Vagina (tissue), 2 donors: Measurements from ENCODE around the gene NRXN2. TPM values are rescaled to one million over a fixed set of nuclear protein-coding genes. Genes with fewer than 3 reads are reported as not detected.

Source experiments
- DNase-seq, 2 donors: peaks; one replicate each; pipeline ENCODE4 v3.0.0-alpha.2; 2017; ENCODE audit errors: extremely low spot score in 2 of 2
- H3K27ac ChIP-seq: fragments of 200-600 bp; sonication (generic); one replicate; pipeline ENCODE4 v1.5.1; 2019
- H3K27me3 ChIP-seq: fragments of 200-600 bp; sonication (generic); one replicate; pipeline ENCODE4 v1.5.1; 2019
- H3K36me3 ChIP-seq, 2 donors: fragments of 200-600 bp; sonication (generic); one replicate each; pipeline ENCODE4 v1.5.1; 2017 to 2019
- H3K4me1 ChIP-seq: fragments of 200-600 bp; sonication (generic); one replicate; pipeline ENCODE4 v1.5.1; 2019
- H3K4me3 ChIP-seq, 2 donors: fragments of 200-600 bp; sonication (generic); 1 replicate in 1 of 2; 2 replicates in 1 of 2; pipeline ENCODE4 v1.5.1; 2016 to 2019
- H3K9me3 ChIP-seq: fragments of 200-600 bp; sonication (generic); one replicate; pipeline ENCODE4 v1.5.1; 2019
- CTCF ChIP-seq, 3 experiments: fragments of 450-650 bp in 2 of 3; fragments of 200-600 bp in 1 of 3; sonication (generic) in 1 of 3; IDR thresholded peaks; one replicate each; pipeline ENCODE4 v1.5.1; 2017 to 2019; ENCODE audit warnings: antibody characterized with exemption in 3 of 3, mild to moderate bottlenecking in 2 of 3, moderate library complexity in 2 of 3
- POLR2A ChIP-seq, 2 donors: fragments of 450-650 bp; IDR thresholded peaks; one replicate each; pipeline ENCODE4 v1.6.1; 2017; ENCODE audit warnings: antibody characterized with exemption in 2 of 2, mild to moderate bottlenecking in 2 of 2, moderate library complexity in 2 of 2
- POLR2AphosphoS5 ChIP-seq, 2 donors: sonication (generic); formaldehyde crosslinking; IDR thresholded peaks; one replicate each; pipeline ENCODE4 v1.9.0; 2017; ENCODE audit warnings: antibody characterized with exemption in 2 of 2, mild to moderate bottlenecking in 2 of 2, low read depth in 1 of 2; ENCODE audit not compliant: insufficient read depth in 1 of 2
- intact Hi-C: fragments of 100-400 bp; cut with DNase I; formaldehyde crosslinking; loops from one replicate; pipeline ENCODE4 v1.15.1; 2023
- total RNA-seq: library from RNA; depleted of rRNA; stranded (reverse); fragments of >200 nt; gene quantifications from one replicate; pipeline ENCODE4 v1.2.3, GENCODE V29; 2016

NRXN2 gene
- total RNA-seq, 1 donor from 2014 or later, result 16.9 TPM

GRCh38 chr11:64728757-64729365 lies 5.9 kb upstream of the NRXN2 start:
- H3K9me3 ChIP-seq, result no peaks in the 10 kb centered on the region
- no peak overlapping the region for H3K27ac ChIP-seq
- H3K27me3 ChIP-seq, result no peaks in the 10 kb centered on the region
- no peaks in the 10 kb centered on the region for H3K4me1 ChIP-seq
- intact Hi-C loops, result no loop called here
- TF ChIP-seq POLR2A (IDR thresholded peaks at IDR 0.05), result no peak
- TF ChIP-seq CTCF (IDR thresholded peaks at IDR 0.05), result no peak
- no peak for TF ChIP-seq POLR2AphosphoS5 (IDR thresholded peaks at IDR 0.05; ENCODE audit: insufficient read depth in 1 of 2, low read depth in 1 of 2)
- H3K36me3 ChIP-seq, result no peaks in the 10 kb centered on the region
- no peak for DNase-seq
- no peak overlapping the region for H3K4me3 ChIP-seq

- no peaks in the 10 kb centered on the region for H3K9me3 ChIP-seq
- DNase-seq, result no peak
- no peak overlapping the region for H3K4me3 ChIP-seq
- H3K27me3 ChIP-seq, result no peaks in the 10 kb centered on the region
- intact Hi-C loops, result no loop called here
- H3K4me1 ChIP-seq, result peaks cover 7% of the 10 kb centered on the region
- H3K36me3 ChIP-seq, result no peaks in the 10 kb centered on the region
- no peak for TF ChIP-seq POLR2AphosphoS5 (IDR thresholded peaks at IDR 0.05; ENCODE audit: insufficient read depth in 1 of 2, low read depth in 1 of 2)
- TF ChIP-seq CTCF (IDR thresholded peaks at IDR 0.05), result no peak
- TF ChIP-seq POLR2A (IDR thresholded peaks at IDR 0.05), result no peak
- H3K27ac ChIP-seq, result no peak overlapping the region
Observed at GRCh38 chr11:64726867-64727530, 4.0 kb upstream of the NRXN2 start.

- peaks cover 7% of the 10 kb centered on the region for H3K4me1 ChIP-seq
- H3K9me3 ChIP-seq, result no peaks in the 10 kb centered on the region
- TF ChIP-seq POLR2AphosphoS5 (IDR thresholded peaks at IDR 0.05; ENCODE audit: insufficient read depth in 1 of 2, low read depth in 1 of 2) (no peak), CTCF (IDR thresholded peaks at IDR 0.05) (no peak), POLR2A (IDR thresholded peaks at IDR 0.05) (no peak)
- H3K36me3 ChIP-seq, result no peaks in the 10 kb centered on the region
- no peaks in the 10 kb centered on the region for H3K27me3 ChIP-seq
- H3K27ac ChIP-seq, result no peak overlapping the region
- H3K4me3 ChIP-seq, result no peak overlapping the region
- intact Hi-C loops, result no loop called here
- no peak for DNase-seq
Observed at GRCh38 chr11:64726211-64726641, 3.2 kb upstream of the NRXN2 start.

GRCh38 chr11:64724863-64725532 lies 2.0 kb upstream of the NRXN2 start:
- Histone ChIP-seq H3K9me3 (no peaks in the 10 kb centered on the region), H3K4me1 (peaks cover 7% of the 10 kb centered on the region), H3K36me3 (no peaks in the 10 kb centered on the region), H3K27ac (no peak overlapping the region), H3K4me3 (no peak overlapping the region), H3K27me3 (no peaks in the 10 kb centered on the region)
- no peak for TF ChIP-seq CTCF (IDR thresholded peaks at IDR 0.05)
- TF ChIP-seq POLR2AphosphoS5 (IDR thresholded peaks at IDR 0.05; ENCODE audit: insufficient read depth in 1 of 2, low read depth in 1 of 2), result no peak
- no peak for TF ChIP-seq POLR2A (IDR thresholded peaks at IDR 0.05)
- intact Hi-C loops, result loop anchor here (5.0 kb wide), 1 partner anchor 173 kb away; no protein-coding TSS in a partner anchor
- DNase-seq, result no peak
